ENCODE data around the gene SGPL1. TPM values are rescaled to one million over a fixed set of nuclear protein-coding genes. Genes with fewer than 3 reads are reported as not detected.
A peak's percentile ranks its signal among the peaks of the same experiment; 100 is the strongest.
"Not testable (repeated sequence)": the region's sequence is repeated elsewhere in the genome, so short reads cannot be mapped to it uniquely, and the experiment has no call there.

The SGPL1 gene
- total RNA-seq, 2 experiments from 2014 or later: 14.8 to 17.2 TPM

- H3K4me3 Mint-ChIP-seq: no peak overlapping the region
- H3K9me3 Mint-ChIP-seq: peaks cover 3% of the 10 kb centered on the region
- DNase-seq: no peak
- CTCF ChIA-PET: no interaction called here
- peaks cover 4% of the 10 kb centered on the region for H3K27me3 Mint-ChIP-seq (ENCODE audit: low read depth)
- H3K36me3 Mint-ChIP-seq (ENCODE audit: low read depth): no peaks in the 10 kb centered on the region
- no peak overlapping the region for H3K27ac Mint-ChIP-seq
- H3K4me1 Mint-ChIP-seq (ENCODE audit: low read depth): no peaks in the 10 kb centered on the region
- intact Hi-C loops (cut with micrococcal nuclease): no loop called here
Measured at GRCh38 chr10:70915806-70916205, 100.1 kb downstream of the SGPL1 start.

- DNase-seq: no peak
- Mint-ChIP-seq H3K4me1 (ENCODE audit: low read depth) (no peaks in the 10 kb centered on the region), H3K27me3 (ENCODE audit: low read depth) (peaks cover 4% of the 10 kb centered on the region), H3K4me3 (no peak overlapping the region), H3K36me3 (ENCODE audit: low read depth) (no peaks in the 10 kb centered on the region), H3K27ac (no peak overlapping the region), H3K9me3 (peaks cover 3% of the 10 kb centered on the region)
- intact Hi-C loops (cut with micrococcal nuclease): no loop called here
- CTCF ChIA-PET: no interaction called here
Measured at GRCh38 chr10:70916241-70916640, 100.5 kb downstream of the SGPL1 start.

- H3K27me3 Mint-ChIP-seq (ENCODE audit: low read depth): peaks cover 4% of the 10 kb centered on the region
- no peak overlapping the region for H3K4me3 Mint-ChIP-seq
- CTCF ChIA-PET: no interaction called here
- no peak overlapping the region for H3K27ac Mint-ChIP-seq
- H3K36me3 Mint-ChIP-seq (ENCODE audit: low read depth): no peaks in the 10 kb centered on the region
- H3K9me3 Mint-ChIP-seq: no peaks in the 10 kb centered on the region
- intact Hi-C loops (cut with micrococcal nuclease): no loop called here
- no peak for DNase-seq
- H3K4me1 Mint-ChIP-seq (ENCODE audit: low read depth): no peaks in the 10 kb centered on the region
Measured at GRCh38 chr10:70917226-70917625, 101.5 kb downstream of the SGPL1 start.

GRCh38 chr10:70917635-70918034, 101.9 kb downstream of the SGPL1 start:
- Mint-ChIP-seq H3K9me3 (no peaks in the 10 kb centered on the region), H3K36me3 (ENCODE audit: low read depth) (no peaks in the 10 kb centered on the region), H3K4me1 (ENCODE audit: low read depth) (no peaks in the 10 kb centered on the region), H3K27me3 (ENCODE audit: low read depth) (peaks cover 4% of the 10 kb centered on the region), H3K4me3 (no peak overlapping the region), H3K27ac (no peak overlapping the region)
- intact Hi-C loops (cut with micrococcal nuclease): no loop called here
- no peak for DNase-seq
- CTCF ChIA-PET: no interaction called here

- Mint-ChIP-seq H3K4me3 (no peak overlapping the region), H3K9me3 (no peaks in the 10 kb centered on the region), H3K27me3 (ENCODE audit: low read depth) (peaks cover 4% of the 10 kb centered on the region), H3K4me1 (ENCODE audit: low read depth) (no peaks in the 10 kb centered on the region), H3K36me3 (ENCODE audit: low read depth) (no peaks in the 10 kb centered on the region), H3K27ac (no peak overlapping the region)
- no peak for DNase-seq
- intact Hi-C loops (cut with micrococcal nuclease): no loop called here
- CTCF ChIA-PET: no interaction called here
Measured at GRCh38 chr10:70918851-70919530, 103.2 kb downstream of the SGPL1 start.

GRCh38 chr10:70919906-70920305, 104.2 kb downstream of the SGPL1 start:
- H3K9me3 Mint-ChIP-seq; H3K36me3 Mint-ChIP-seq (ENCODE audit: low read depth); DNase-seq; H3K4me3 Mint-ChIP-seq; CTCF ChIA-PET; H3K27me3 Mint-ChIP-seq (ENCODE audit: low read depth); intact Hi-C loops (cut with micrococcal nuclease); H3K4me1 Mint-ChIP-seq (ENCODE audit: low read depth); H3K27ac Mint-ChIP-seq: not testable (repeated sequence)

- Mint-ChIP-seq H3K27me3 (ENCODE audit: low read depth) (peaks cover 2% of the 10 kb centered on the region), H3K27ac (no peak overlapping the region), H3K4me1 (ENCODE audit: low read depth) (peaks cover 4% of the 10 kb centered on the region), H3K4me3 (no peak overlapping the region), H3K9me3 (no peaks in the 10 kb centered on the region), H3K36me3 (ENCODE audit: low read depth) (no peaks in the 10 kb centered on the region)
- intact Hi-C loops (cut with micrococcal nuclease): no loop called here
- no peak for DNase-seq
- CTCF ChIA-PET: interaction anchor here (1.1 kb wide), 1 partner anchor 17 kb away, joined by 4 read pairs; no protein-coding TSS in a partner anchor
Measured at GRCh38 chr10:70920519-70920918, 104.8 kb downstream of the SGPL1 start.

GRCh38 chr10:70921285-70921684, 105.5 kb downstream of the SGPL1 start:
- CTCF ChIA-PET: interaction anchor here (1.1 to 1.3 kb wide), 2 partner anchors 18 to 287 kb away, joined by 4 read pairs; no protein-coding TSS in a partner anchor
- Mint-ChIP-seq H3K4me1 (ENCODE audit: low read depth) (peaks cover 4% of the 10 kb centered on the region), H3K36me3 (ENCODE audit: low read depth) (no peaks in the 10 kb centered on the region), H3K9me3 (no peaks in the 10 kb centered on the region), H3K4me3 (no peak overlapping the region), H3K27me3 (ENCODE audit: low read depth) (peaks cover 2% of the 10 kb centered on the region), H3K27ac (no peak overlapping the region)
- intact Hi-C loops (cut with micrococcal nuclease): no loop called here
- no peak for DNase-seq

- Mint-ChIP-seq H3K4me3 (no peak overlapping the region), H3K4me1 (ENCODE audit: low read depth) (peaks cover 4% of the 10 kb centered on the region), H3K36me3 (ENCODE audit: low read depth) (no peaks in the 10 kb centered on the region), H3K27ac (no peak overlapping the region), H3K9me3 (no peaks in the 10 kb centered on the region), H3K27me3 (ENCODE audit: low read depth) (no peaks in the 10 kb centered on the region)
- intact Hi-C loops (cut with micrococcal nuclease): no loop called here
- DNase-seq: no peak
- CTCF ChIA-PET: interaction anchor here (1.1 to 3.7 kb wide), 8 partner anchors 14 to 362 kb away, joined by 3 to 19 read pairs (median 10); no protein-coding TSS in a partner anchor
Measured at GRCh38 chr10:70923696-70924095, 107.9 kb downstream of the SGPL1 start.

- Mint-ChIP-seq H3K27ac (peak overlapping the region; percentile 27), H3K4me1 (ENCODE audit: low read depth) (peaks cover 4% of the 10 kb centered on the region), H3K27me3 (ENCODE audit: low read depth) (no peaks in the 10 kb centered on the region), H3K9me3 (no peaks in the 10 kb centered on the region), H3K4me3 (no peak overlapping the region), H3K36me3 (ENCODE audit: low read depth) (no peaks in the 10 kb centered on the region)
- intact Hi-C loops (cut with micrococcal nuclease): loop anchor here (1.0 kb wide), 2 partner anchors 284 to 360 kb away; no protein-coding TSS in a partner anchor
- CTCF ChIA-PET: interaction anchor here (0.6 to 3.7 kb wide), 23 partner anchors 11 to 360 kb away, joined by 3 to 19 read pairs (median 4); no protein-coding TSS in a partner anchor
- peak; percentile 60 for DNase-seq
Measured at GRCh38 chr10:70925377-70926225, 109.9 kb downstream of the SGPL1 start.

- intact Hi-C loops (cut with micrococcal nuclease): no loop called here
- H3K4me3 Mint-ChIP-seq: no peak overlapping the region
- no peaks in the 10 kb centered on the region for H3K27me3 Mint-ChIP-seq (ENCODE audit: low read depth)
- no peaks in the 10 kb centered on the region for H3K9me3 Mint-ChIP-seq
- H3K27ac Mint-ChIP-seq: no peak overlapping the region
- no peak for DNase-seq
- CTCF ChIA-PET: interaction anchor here (1.1 to 3.7 kb wide), 6 partner anchors 14 to 289 kb away, joined by 3 to 15 read pairs (median 6); no protein-coding TSS in a partner anchor
- H3K36me3 Mint-ChIP-seq (ENCODE audit: low read depth): no peaks in the 10 kb centered on the region
- peaks cover 4% of the 10 kb centered on the region for H3K4me1 Mint-ChIP-seq (ENCODE audit: low read depth)
Measured at GRCh38 chr10:70926226-70927000, 110.7 kb downstream of the SGPL1 start.

Measured in activated naive CD4-positive, alpha-beta T cell treated with anti-CD3 and anti-CD28 coated beads for 36 hours (primary cell).